Measurements from ENCODE around the gene RAB28.

DNA sequence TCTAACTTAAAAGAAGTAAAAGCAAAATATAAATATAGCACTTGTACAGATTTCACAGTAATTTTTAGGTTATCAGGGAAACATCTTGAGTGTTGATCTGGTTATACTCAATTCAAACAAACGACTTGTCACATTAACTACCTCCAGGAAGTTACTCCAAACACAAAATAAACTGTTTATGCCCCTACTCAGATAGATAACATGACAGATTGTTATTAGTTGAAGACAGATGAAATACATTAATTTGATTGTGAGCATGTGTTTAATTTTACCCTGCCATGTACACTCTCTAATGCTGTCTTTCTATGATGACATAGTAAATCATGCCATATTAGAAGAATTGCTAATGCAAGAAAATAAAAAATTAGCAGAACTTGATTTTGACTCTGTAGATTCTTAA lies 88.0 kb downstream of the RAB28 start:
- TF ChIP-seq RAD21 (IDR thresholded peaks at IDR 0.05; ENCODE audit: low read depth): no peak
- TF ChIP-seq POLR2AphosphoS5 (IDR thresholded peaks at IDR 0.05; ENCODE audit: low read depth, low read length): no peak

Measured in HCT116 (cell line).